ENCODE data around the gene LARP4B.

DNA sequence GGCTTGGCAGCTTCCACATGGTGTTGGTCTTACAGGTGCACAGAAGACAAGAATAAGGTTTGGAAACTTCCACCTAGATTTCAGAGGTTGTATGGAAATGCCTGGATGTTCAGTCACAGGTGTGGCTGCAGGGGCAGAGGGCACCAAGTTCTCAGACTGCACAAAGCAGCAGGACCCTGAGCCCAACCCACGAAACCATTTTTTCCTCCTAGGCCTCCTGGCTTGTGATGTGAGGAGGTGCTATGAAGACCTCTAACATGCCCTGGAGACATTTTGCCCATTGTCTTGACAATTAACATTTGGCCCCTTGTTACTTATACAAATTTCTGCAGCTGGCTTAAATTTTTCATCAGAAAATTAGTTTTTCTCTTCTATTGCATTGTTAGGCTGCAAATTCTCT is 134.3 kb downstream of the LARP4B start:
- TF ChIP-seq, protein P1, sequence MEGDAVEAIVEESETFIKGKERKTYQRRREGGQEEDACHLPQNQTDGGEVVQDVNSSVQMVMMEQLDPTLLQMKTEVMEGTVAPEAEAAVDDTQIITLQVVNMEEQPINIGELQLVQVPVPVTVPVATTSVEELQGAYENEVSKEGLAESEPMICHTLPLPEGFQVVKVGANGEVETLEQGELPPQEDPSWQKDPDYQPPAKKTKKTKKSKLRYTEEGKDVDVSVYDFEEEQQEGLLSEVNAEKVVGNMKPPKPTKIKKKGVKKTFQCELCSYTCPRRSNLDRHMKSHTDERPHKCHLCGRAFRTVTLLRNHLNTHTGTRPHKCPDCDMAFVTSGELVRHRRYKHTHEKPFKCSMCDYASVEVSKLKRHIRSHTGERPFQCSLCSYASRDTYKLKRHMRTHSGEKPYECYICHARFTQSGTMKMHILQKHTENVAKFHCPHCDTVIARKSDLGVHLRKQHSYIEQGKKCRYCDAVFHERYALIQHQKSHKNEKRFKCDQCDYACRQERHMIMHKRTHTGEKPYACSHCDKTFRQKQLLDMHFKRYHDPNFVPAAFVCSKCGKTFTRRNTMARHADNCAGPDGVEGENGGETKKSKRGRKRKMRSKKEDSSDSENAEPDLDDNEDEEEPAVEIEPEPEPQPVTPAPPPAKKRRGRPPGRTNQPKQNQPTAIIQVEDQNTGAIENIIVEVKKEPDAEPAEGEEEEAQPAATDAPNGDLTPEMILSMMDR (IDR thresholded peaks at IDR 0.05; ENCODE audit: insufficient read depth, low read depth, low read length): no peak
- TF ChIP-seq EZH2 (IDR thresholded peaks at IDR 0.05; ENCODE audit: insufficient read depth, low read length): no peak

Data from astrocyte (in vitro differentiated cells and primary cell).